GM12878 (cell line): ENCODE results near the gene NCAM1. TPM values are rescaled to one million over a fixed set of nuclear protein-coding genes. Genes with fewer than 3 reads are reported as not detected.

Experiments
- ATAC-seq: fragments of 200-7000 bp; cut with Tn5 transposase; 3 replicates; pipeline ENCODE4 v1.9.1; 2020; ENCODE audit warnings: mild to moderate bottlenecking, moderate library complexity
- BruUV-seq: library from RNA; stranded (reverse); fragments of 400-500 nt; replicated peaks from 2 replicates; lab custom pipeline; 2021; lab: Mats Ljungman, UMichigan
- CTCF ChIA-PET: fragments of 300-600 bp; sonication (Branson Sonifier 250); formaldehyde crosslinking; extraction: SDS; loops from one replicate; lab custom pipeline; 2021; ENCODE audit warnings: inconsistent platforms; lab: Yijun Ruan, JAX
- POLR2A ChIA-PET: fragments of 350-600 bp; formaldehyde crosslinking; extraction: SDS; loops from one replicate; lab custom pipeline; 2021; ENCODE audit warnings: inconsistent platforms; lab: Charles Lee
- RAD21 ChIA-PET: fragments of 300-600 bp; sonication (Branson Sonifier 250); formaldehyde crosslinking; loops from one replicate; lab custom pipeline; 2023; ENCODE audit warnings: antibody characterized with exemption; ENCODE audit not compliant: unreplicated experiment; lab: Charles Lee
- SMC1A ChIA-PET: fragments of 300-600 bp; sonication (Branson Sonifier 250); formaldehyde crosslinking; loops from one replicate; lab custom pipeline; 2023; ENCODE audit not compliant: unreplicated experiment, uncharacterized antibody; lab: Charles Lee
- DNase-seq: peaks from one replicate; pipeline ENCODE4 v3.0.0-alpha.2; 2011; ENCODE audit warnings: low read depth, low spot score
- FAIRE-seq: peaks from 3 replicates; lab custom pipeline; 2011; peaks lifted over from hg19 to GRCh38; lab: Jason Lieb, UNC
- H2AFZ ChIP-seq: 2 replicates; pipeline ENCODE4 v1.6.0; 2011; ENCODE audit warnings: low read depth, low read length, control low read depth; ENCODE audit not compliant: control insufficient read depth
- H3K27ac ChIP-seq: 2 replicates; pipeline ENCODE4 v1.5.1; 2011; ENCODE audit warnings: control low read depth; ENCODE audit not compliant: control insufficient read depth, insufficient read depth
- H3K27me3 ChIP-seq, 2 experiments: replicated peaks in 1 of 2; 2 replicates each; pipeline versions ENCODE4 v1.6.0 to v1.6.1; 2011; ENCODE audit warnings: low read length in 1 of 2; ENCODE audit not compliant: control insufficient read depth in 2 of 2, insufficient read depth in 2 of 2
- H3K36me3 ChIP-seq, 2 experiments: 2 replicates each; pipeline ENCODE4 v1.5.1; 2011; ENCODE audit warnings: low read length in 1 of 2; ENCODE audit not compliant: control insufficient read depth in 2 of 2, insufficient read depth in 2 of 2
- H3K4me1 ChIP-seq: 2 replicates; pipeline ENCODE4 v1.6.1; 2011; ENCODE audit warnings: mild to moderate bottlenecking, low read length, moderate library complexity, mixed read lengths; ENCODE audit not compliant: control insufficient read depth, insufficient read depth
- H3K4me2 ChIP-seq: 2 replicates; pipeline ENCODE4 v1.6.0; 2011; ENCODE audit warnings: control low read depth; ENCODE audit not compliant: control insufficient read depth, insufficient read depth
- H3K4me3 ChIP-seq: fragments of 200-600 bp; sonication (generic); 2 replicates; pipeline ENCODE4 v1.5.1; 2016
- H3K79me2 ChIP-seq: 2 replicates; pipeline ENCODE4 v1.6.0; 2011; ENCODE audit warnings: low read length; ENCODE audit not compliant: control insufficient read depth, insufficient read depth
- H3K9ac ChIP-seq: 2 replicates; pipeline ENCODE4 v1.8.0; 2011; ENCODE audit warnings: low read length, control low read depth, mixed read lengths; ENCODE audit not compliant: control insufficient read depth, insufficient read depth
- H3K9me3 ChIP-seq: replicated peaks from 3 replicates; pipeline ENCODE4 v1.5.1; 2011; ENCODE audit warnings: mild to moderate bottlenecking, low read length; ENCODE audit not compliant: control insufficient read depth, insufficient read depth
- H4K20me1 ChIP-seq: 2 replicates; pipeline ENCODE4 v1.6.0; 2011; ENCODE audit not compliant: control insufficient read depth, insufficient read depth
- ATF2 ChIP-seq: IDR thresholded peaks from 2 replicates; pipeline ENCODE4 v1.6.1; 2012; ENCODE audit warnings: low read length, inconsistent platforms
- CEBPB ChIP-seq, 2 experiments: fragments of 150-350 bp in 1 of 2; IDR thresholded peaks; 2 replicates each; pipeline ENCODE4 v1.6.1; 2012 to 2014; ENCODE audit warnings: low read depth in 2 of 2, low read length in 2 of 2, borderline replicate concordance in 1 of 2, inconsistent platforms in 1 of 2
- E4F1 ChIP-seq: fragments of 450-650 bp; IDR thresholded peaks from 2 replicates; pipeline ENCODE4 v1.6.1; 2018; ENCODE audit warnings: borderline replicate concordance, mild to moderate bottlenecking; ENCODE audit not compliant: partially characterized antibody
- FOXM1 ChIP-seq: IDR thresholded peaks from 2 replicates; pipeline ENCODE4 v1.6.1; 2012; ENCODE audit warnings: low read depth, mild to moderate bottlenecking, inconsistent platforms, low read length, moderate library complexity
- GATAD2B ChIP-seq: fragments of 450-650 bp; conservative IDR thresholded peaks from 2 replicates; pipeline ENCODE4 v1.6.1; 2017; ENCODE audit warnings: low read depth, mild to moderate bottlenecking, moderate library complexity
- KAT2A ChIP-seq: conservative IDR thresholded peaks from 2 replicates; pipeline ENCODE4 v1.6.1; 2011; ENCODE audit warnings: low read depth, low read length; ENCODE audit not compliant: control insufficient read depth
- KLF5 ChIP-seq: fragments of 450-650 bp; IDR thresholded peaks from 2 replicates; pipeline ENCODE4 v1.6.1; 2014; ENCODE audit warnings: mild to moderate bottlenecking; ENCODE audit not compliant: partially characterized antibody
- LARP7 ChIP-seq: fragments of 450-650 bp; IDR thresholded peaks from 2 replicates; pipeline ENCODE4 v1.6.1; 2017; ENCODE audit warnings: mild to moderate bottlenecking
- MAX ChIP-seq: IDR thresholded peaks from 2 replicates; pipeline ENCODE4 v1.6.1; 2012; ENCODE audit warnings: low read depth, low read length, improper control_type of control experiment
- NR2C2 ChIP-seq: IDR thresholded peaks from 2 replicates; pipeline ENCODE4 v1.6.1; 2011; ENCODE audit warnings: borderline replicate concordance, low read depth; ENCODE audit not compliant: control insufficient read depth, insufficient read length
- PAX5 ChIP-seq: IDR thresholded peaks from 2 replicates; pipeline ENCODE4 v1.6.1; 2011; ENCODE audit warnings: low read depth, low read length, borderline replicate concordance
- SMARCA5 ChIP-seq: fragments of 450-650 bp; IDR thresholded peaks from 2 replicates; pipeline ENCODE4 v1.6.1; 2017; ENCODE audit warnings: mild to moderate bottlenecking
- TCF3 ChIP-seq: IDR thresholded peaks from 2 replicates; pipeline ENCODE4 v1.6.1; 2012; ENCODE audit warnings: low read depth, mild to moderate bottlenecking, low read length, borderline replicate concordance; ENCODE audit not compliant: insufficient read depth
- WRNIP1 ChIP-seq: IDR thresholded peaks from 2 replicates; pipeline ENCODE4 v1.6.1; 2011; ENCODE audit warnings: low read depth, low read length, improper control_type of control experiment, borderline replicate concordance
- ZNF592 ChIP-seq: fragments of 450-650 bp; IDR thresholded peaks from 2 replicates; pipeline ENCODE4 v1.6.1; 2017; ENCODE audit warnings: mild to moderate bottlenecking, moderate library complexity
- WGBS: methylation state at CpG from one replicate; pipeline ENCODE4 v1.1.6; 2016; ENCODE audit warnings: low lambda C conversion rate; ENCODE audit not compliant: insufficient replicate concordance, insufficient coverage; ENCODE audit errors: missing lambda C conversion rate; 5-methylcytosine and 5-hydroxymethylcytosine counted together
- in situ Hi-C: fragments of 300-500 bp; cut with MboI; formaldehyde crosslinking; loops from 9 replicates; pipeline ENCODE4 v1.14.3; 2018; ENCODE audit warnings: mixed read lengths
- intact Hi-C: fragments of 100-400 bp; cut with micrococcal nuclease; formaldehyde crosslinking; loops from one replicate; pipeline ENCODE4 v1.14.2; 2022; ENCODE audit not compliant: unreplicated experiment
- polyA plus RNA-seq, 11 experiments: library from polyadenylated mRNA; depleted of rRNA in 4 of 11; unstranded in 6 of 11; stranded (reverse) in 5 of 11; fragments of >200 nt; fragmentation: Nextera tagmentation in 4 of 11; fragmentation: Illumina TruSeq in 1 of 11; extraction: Ambion mirVana in 4 of 11; extraction: Trizol in 1 of 11; gene quantifications; 1 replicate in 1 of 11; 2 replicates in 10 of 11; pipeline versions ENCODE4 v1.2.1 to v1.2.3, GENCODE V29; 2011 to 2016; ENCODE audit warnings: inconsistent platforms in 2 of 11, missing spikeins in 2 of 11, low read depth in 1 of 11
- total RNA-seq, 4 experiments: library from RNA; depleted of rRNA in 3 of 4; stranded (reverse); fragments of >200 nt in 3 of 4; fragmentation: Illumina TruSeq in 1 of 4; extraction: Trizol in 1 of 4; gene quantifications; 2 replicates each; pipeline versions ENCODE4 v1.2.1 to v1.2.3, GENCODE V29; 2013 to 2021

NCAM1 gene
- total and polyA plus RNA-seq, 10 of the 15 experiments (the other 5 are each of a cell fraction or from before 2014, with no cell fraction given): 0.10 to 0.23 (median 0.11) TPM; not detected in 7

GRCh38 chr11:112962579-112963367, 1.6 kb downstream of the NCAM1 start:
- H2AFZ ChIP-seq: no peak overlapping the region
- SMC1A ChIA-PET: no interaction called here
- no peaks in the 10 kb centered on the region for H3K36me3 ChIP-seq
- POLR2A ChIA-PET: no interaction called here
- no peak overlapping the region for H3K4me3 ChIP-seq
- no peaks in the 10 kb centered on the region for H3K79me2 ChIP-seq
- 44% methylated on average over 59 of the region's 67 CpGs for WGBS
- CTCF ChIA-PET: no interaction called here
- no peaks in the 10 kb centered on the region for H3K4me1 ChIP-seq
- H3K4me2 ChIP-seq: peak overlapping the region; percentile 48; the same call in 1 of the 2 replicates
- no peaks in the 10 kb centered on the region for H4K20me1 ChIP-seq
- RAD21 ChIA-PET: no interaction called here
- intact Hi-C loops (no loop called here), in situ Hi-C loops (no loop called here)
- ATAC-seq: no peak
- H3K27me3 ChIP-seq: peaks cover 4 to 21% of the 10 kb centered on the region in 2 experiments
- no peak for DNase-seq
- H3K27ac ChIP-seq: no peak overlapping the region
- no TSS peak for BruUV-seq
- no peaks in the 10 kb centered on the region for H3K9me3 ChIP-seq
- no peak for FAIRE-seq
- H3K9ac ChIP-seq: no peak overlapping the region
- no peak for TF ChIP-seq ATF2
- TF ChIP-seq SMARCA5: no peak
- TF ChIP-seq FOXM1: no peak
- TF ChIP-seq NR2C2: no peak
- TF ChIP-seq PAX5: no peak
- TF ChIP-seq WRNIP1: no peak
- TF ChIP-seq MAX: no peak
- TF ChIP-seq KLF5: no peak
- TF ChIP-seq KAT2A: no peak
- TF ChIP-seq GATAD2B: no peak
- no peak for TF ChIP-seq LARP7
- no peak for TF ChIP-seq TCF3
- no peak for TF ChIP-seq CEBPB (IDR thresholded peaks at IDR 0.05; ENCODE audit: borderline replicate concordance in 1 of 2, low read depth in 2 of 2, low read length in 2 of 2)
- TF ChIP-seq ZNF592: no peak
- no peak for TF ChIP-seq E4F1
